Measurements from ENCODE around the gene TMEM217.

Gene TMEM217

DNA sequence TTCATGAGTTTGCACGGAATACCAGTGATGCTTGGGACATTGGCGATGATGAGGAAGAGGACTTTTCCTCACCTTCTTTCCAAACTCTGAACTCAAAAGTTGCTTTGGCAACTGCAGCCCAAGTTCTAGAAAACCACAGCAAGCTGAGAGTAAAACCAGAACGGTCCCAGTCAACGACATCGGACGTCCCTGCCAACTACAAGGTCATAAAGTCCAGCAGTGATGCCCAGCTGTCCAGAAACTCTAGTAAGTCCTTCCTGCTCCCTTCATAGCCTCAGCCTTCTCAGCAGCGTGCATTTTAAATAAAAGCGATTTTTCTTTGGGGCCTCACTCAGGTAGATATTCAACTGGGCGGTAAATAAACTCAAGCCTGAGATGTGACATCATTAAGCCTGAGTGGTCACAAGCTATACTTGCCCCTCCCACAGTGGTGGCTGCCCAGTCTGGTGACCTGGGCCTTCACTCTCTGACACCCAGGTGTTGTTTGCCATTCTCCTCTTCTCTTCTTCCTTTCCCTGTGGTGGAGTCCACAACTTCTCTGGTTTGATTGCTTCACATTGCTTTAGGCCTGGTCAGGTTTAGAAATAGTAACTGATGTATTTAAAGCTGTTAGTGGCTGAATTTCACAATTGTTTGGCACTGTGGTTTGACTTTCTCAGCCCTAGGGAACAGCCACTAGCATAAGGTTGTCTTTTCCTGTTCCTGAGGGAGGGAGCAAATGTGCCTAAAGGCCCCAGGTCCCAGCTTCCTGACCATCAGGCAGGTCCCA lies 21.6 kb upstream of the TMEM217 start:
- DNase-seq: no peak

DNA sequence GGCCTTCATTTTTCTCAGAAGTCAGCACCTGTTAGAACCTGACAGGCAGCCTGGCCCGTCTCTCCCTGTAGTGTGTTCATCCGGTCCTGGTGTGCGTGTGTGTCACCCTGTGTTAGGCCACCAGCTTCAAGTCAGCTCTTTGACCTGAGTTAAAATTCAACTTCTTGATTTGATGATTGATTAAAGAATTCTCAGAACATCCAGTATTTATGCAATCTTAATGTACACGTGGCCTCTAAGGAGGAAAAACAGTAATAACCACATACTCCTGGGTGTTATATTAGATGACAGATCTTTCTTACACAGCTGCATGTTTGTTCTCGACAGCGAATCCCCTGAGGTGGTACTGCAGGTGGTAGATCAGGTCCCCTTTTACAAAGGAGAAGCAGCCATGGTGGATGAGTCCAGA lies 19.1 kb upstream of the TMEM217 start:
- no peak for DNase-seq

GRCh38 chr6:37275350-37275749 lies 17.4 kb upstream of the TMEM217 start:
- DNase-seq: no peak

- no peak for DNase-seq
Measured at GRCh38 chr6:37273690-37274089, 15.7 kb upstream of the TMEM217 start.

DNA sequence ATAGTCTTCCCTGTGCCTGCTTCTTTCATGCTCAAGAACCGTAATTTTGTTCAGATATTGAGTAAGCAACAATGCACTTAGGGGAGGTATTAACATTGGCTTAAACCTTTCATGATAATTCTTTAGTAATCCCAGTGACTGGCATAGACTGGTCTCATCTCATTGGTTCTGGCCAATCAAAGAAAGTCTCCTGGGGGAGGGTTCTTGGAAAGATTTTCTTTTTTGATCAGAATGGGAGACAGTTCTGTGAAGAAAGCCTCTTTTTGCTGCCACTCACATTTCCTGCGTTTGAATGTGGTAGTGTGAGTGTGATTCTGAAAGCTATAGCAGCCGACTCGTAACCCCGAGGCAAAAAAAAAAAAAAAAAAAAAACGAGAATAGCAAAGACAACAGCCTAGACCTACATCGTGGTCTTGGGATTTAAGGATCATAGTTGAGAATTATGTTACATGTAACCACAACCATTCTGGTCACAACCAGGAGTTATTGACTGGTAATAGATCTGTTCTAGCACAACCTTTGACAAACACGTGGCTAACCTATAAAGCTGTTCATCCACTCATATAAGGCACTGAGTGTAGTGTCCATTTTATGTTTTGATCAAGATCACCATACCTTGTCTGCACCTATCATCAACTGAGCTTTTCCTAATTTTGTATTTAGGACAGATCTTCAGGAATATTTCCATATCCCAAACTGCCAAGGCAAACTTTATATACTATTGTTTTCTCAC lies 15.1 kb upstream of the TMEM217 start:
- no peak for DNase-seq

DNA sequence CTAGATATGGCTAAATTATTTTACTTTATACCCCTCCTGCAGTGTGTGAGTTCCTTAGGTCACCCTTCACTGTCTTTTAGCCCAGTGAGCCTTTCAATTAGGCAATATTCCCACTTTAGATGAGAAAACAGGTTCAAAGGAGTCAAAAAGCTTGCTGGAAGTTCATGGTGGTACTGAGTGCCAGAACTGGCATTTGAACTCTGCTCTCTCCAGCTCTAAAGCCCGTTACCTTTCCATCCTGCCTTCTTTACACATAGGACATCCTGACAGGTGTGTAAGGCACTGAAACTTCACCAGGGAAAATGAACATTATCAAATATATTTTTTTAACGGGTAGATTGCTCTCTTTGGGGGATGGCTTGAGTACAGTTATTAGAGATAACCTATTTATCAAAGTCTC lies 11.2 kb upstream of the TMEM217 start:
- DNase-seq: no peak

DNA sequence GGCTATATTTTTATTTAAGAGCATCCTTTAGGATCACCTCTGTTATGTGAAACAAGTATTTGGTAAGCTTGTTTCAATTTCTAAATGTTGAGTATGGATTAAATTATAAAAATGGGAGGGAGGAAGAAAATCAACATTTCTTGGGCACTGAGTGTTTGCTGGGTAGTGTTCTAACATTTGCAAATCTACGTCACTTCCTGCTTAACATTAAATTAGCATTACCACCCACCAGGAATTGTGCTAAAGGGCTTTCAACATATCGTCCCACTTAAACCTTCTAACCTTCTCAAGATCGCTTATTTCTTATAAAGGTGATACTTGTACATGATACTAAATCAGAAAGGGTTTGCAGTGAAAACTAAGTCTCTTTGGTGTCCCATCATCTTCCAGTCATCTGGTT lies 7.9 kb upstream of the TMEM217 start:
- DNase-seq: no peak

GRCh38 chr6:37265001-37265400 lies 7.1 kb upstream of the TMEM217 start:
- DNase-seq: no peak

DNA sequence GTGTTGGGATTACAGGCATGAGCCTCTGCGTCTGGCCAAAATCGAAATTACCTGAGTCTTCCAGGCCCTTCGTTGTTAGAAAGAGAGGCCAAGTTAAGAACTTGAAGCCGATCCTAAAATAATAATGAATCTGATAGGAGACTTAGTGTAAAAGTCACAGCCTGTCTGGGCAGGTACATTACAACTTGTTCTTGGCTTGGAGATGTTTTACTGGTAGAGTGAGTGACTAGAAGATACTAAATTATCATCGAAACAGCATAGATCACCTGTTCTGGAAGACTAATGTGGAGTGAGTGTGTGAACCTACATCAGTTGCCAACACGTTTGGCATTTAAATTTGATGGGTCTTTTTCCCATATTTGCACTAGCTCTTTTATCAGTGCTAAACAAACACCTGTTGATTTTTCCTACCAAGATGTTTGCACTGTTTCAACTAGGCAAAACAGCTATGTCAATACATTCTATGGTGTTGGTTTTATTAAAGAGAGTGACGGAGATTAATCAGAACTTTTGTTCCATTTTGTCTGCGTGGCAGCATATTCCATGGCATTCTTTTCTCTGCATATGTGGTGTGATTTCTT lies 4.6 kb upstream of the TMEM217 start:
- no peak for DNase-seq

GRCh38 chr6:37261198-37261597 lies 3.3 kb upstream of the TMEM217 start:
- DNase-seq: no peak

DNA sequence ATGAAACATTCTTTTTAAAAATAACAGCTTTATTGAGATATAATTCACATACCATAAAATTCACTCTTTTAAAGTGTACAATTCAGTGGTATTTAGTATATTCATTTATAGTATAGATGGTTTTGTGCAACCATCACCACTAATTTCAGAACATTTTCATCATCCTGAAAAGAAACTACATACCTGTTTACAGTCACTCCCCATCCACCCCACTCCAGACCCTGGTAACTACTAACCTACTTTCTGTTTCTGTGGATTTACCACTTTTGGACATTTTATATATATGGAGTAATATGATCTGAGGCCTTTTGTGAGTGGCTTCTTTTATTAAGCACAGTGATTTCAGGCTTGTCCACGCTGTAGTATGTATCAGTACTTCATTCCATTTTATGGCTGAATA lies 2.5 kb upstream of the TMEM217 start:
- DNase-seq: peak in 1 of 2 donors; percentile 27

DNA sequence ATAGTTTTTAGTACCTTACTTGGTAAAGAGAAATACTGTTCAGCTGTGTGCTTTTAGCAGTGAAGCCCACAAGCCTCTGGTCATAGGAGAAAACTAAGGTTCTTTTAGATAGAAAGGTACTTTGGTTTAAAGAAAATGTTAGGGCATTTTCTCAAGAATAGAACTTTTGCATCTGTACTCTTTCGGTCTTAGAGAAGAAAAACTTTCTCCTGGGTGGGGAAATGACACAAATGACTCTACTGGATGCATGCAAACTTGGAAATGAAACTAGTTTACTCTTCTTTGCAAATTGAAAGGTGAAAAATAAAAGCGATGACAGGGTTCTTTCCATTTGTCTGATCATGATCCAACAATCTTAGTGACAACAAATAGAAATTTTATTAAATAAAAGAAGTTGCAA lies 2.1 kb upstream of the TMEM217 start:
- no peak for DNase-seq

GRCh38 chr6:37259191-37259590 lies 1.2 kb upstream of the TMEM217 start:
- DNase-seq: no peak

DNA sequence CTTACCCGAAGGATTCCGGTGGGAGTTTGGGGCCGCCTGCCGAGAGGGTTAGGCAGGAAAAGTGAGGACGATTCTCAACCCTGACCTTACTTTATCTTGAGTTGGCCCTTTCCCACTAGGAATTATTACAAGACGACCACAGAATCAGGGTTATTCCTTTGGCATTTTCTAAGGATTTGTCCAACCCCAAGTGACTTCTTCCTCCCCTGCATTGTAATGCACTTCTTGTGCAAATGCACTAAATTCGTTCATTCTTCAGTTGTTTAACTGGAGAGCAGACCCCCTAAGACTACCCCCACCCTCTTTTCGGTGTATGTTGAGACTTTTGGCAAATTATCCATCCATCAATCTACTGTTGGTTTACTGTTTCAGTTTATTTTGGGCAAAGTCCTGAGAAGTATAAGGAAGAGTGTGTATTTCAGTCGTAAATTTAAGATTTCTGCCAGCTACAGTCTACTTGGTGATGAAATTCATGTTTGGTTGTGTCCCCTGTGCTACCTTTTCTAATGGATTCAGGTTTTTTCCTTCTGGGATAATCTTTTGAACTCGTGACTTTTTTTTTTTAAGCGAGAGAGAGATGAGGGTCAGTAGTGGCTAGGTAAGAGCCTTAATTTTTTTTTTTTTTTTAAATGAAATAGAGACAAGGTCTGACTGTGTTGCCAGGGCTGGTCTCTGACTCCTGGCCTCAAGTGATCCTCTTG lies 611 bp upstream of the TMEM217 start:
- DNase-seq: no peak

DNA sequence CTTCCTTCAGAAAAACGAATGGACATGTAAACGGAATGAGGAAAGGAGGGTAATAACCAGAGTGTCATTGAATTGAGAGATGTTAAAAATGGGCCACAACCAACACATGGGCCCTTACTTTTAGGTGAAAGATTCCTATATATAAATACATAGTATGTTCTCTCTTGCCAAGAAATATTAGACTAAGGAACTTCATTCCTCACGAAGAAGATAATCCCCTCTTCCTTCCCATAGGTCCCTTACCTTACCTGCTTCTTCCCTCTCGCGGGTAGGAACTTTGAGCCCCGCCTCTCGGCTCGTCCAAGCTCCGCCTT lies 667 bp downstream of the TMEM217 start:
- no peak for DNase-seq

DNA sequence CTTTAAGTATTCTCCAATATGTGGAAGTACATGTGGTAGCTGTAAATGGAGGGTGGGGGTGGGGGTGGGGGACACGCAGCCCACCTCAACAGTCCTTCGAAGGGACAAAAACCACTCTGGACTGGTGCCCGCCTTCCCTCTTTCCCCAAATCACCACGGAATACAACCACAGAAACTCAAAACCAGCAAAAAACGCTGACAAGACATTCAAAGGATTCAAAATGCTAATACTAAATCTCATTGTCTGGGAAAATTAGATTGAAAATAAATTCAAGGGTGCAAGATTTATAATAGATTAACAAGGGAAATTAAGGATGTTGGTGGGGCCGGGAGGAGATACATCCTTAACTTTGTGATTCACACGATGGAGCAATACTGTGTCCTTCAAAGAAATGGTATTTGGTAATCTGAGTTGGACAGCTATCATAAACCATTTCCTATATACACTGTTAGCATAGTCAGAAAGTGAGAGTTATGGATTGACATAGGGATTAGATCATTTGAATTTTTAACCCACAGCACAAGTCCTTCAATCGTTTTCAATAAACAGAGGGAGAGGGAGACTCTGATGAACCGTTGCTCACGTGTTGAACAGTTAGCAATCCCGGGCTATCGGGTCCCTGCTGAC lies 1.1 kb downstream of the TMEM217 start:
- DNase-seq: no peak

DNA sequence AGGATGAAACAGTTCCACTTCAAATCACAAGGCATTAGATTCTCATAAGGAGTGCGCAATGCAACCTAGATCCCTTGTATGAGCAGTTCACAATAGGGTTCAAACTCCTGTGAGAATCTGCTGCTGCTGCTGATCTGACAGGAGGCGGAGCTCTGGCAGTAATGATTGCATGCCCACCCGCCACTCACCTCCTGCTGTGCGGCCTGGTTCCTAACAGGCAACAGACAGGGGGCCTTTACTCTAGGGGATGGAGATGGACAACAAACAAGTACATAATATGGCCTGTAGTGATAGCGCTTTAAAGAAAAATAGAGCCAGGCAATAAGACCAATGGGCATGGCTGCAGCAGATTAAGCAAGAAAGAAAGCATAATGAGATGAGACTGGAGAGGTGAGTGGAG lies 3.1 kb downstream of the TMEM217 start:
- DNase-seq: no peak

- DNase-seq: no peak
Measured at GRCh38 chr6:37253486-37254007, 4.4 kb downstream of the TMEM217 start.

DNA sequence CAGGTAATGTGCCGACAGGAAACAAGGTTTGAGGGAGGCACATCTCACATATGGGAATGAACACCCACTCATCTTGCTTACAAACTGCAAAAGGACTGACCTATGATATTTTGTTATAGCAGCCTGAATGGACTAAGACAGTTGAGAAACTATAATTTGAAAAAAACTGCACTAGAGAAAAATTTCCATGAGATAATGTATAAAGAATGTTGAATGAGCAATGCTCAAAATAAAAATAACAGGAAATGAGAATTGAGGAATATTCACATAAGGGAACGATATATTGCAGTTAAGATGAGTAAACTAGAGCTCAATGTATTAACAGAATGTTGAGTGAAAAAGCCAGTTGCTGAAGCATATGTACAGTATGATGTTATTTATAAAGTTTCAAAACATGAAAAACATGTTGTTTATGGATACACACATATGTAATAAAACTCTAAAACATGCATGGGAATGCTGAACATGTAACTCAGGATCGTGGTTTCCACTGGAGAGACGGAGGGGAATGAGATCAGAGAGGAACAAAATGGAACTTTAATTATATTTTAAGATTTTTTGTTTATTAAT lies 6.6 kb downstream of the TMEM217 start:
- DNase-seq: no peak

- no peak for DNase-seq
Measured at GRCh38 chr6:37244430-37245310, 13.3 kb downstream of the TMEM217 start.

DNA sequence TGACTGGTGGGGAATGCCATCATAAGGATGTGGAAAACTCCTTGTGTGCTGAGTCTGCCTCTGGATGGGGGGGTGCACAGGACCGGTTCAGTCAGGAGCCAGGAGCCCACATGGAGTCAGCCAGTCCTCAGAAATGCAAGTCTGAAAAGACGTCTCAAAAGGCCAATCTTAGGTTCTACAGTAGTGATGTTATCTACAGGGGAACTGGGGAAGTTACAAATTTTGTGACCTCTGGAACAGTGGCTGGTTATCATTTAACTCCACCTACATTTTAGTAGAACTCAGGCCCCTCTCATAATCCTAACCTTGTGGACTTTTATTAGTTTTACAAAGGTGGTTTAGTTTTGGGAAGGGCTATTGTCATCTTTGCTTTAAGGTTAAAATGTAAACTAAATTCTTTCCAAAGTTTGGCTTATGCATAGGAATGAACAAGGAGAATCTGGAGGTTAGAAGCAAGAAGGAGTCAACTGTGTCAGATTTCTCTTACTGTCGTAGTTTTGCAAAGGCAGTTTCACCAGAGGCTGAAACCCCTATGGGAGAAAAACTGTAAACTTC lies 14.1 kb downstream of the TMEM217 start:
- no peak for DNase-seq
